WTC11 (cell line): ENCODE results near the gene COX7B.

Experiments used
- ARID4B ChIP-seq: sonication (generic); formaldehyde crosslinking; IDR thresholded peaks from 2 replicates; pipeline ENCODE4 v1.8.0; 2023; ENCODE audit warnings: missing genetic modification reagents, mild to moderate bottlenecking, borderline replicate concordance
- CTCF ChIP-seq: fragments of 200-600 bp; IDR thresholded peaks from 2 replicates; pipeline ENCODE4 v1.8.0; 2022; ENCODE audit warnings: antibody characterized with exemption
- ELF4 ChIP-seq: sonication (generic); formaldehyde crosslinking; IDR thresholded peaks from 2 replicates; pipeline ENCODE4 v1.8.1; 2022; ENCODE audit warnings: low read depth, mild to moderate bottlenecking, moderate library complexity, missing genetic modification reagents
- ETV6 ChIP-seq: sonication (generic); formaldehyde crosslinking; IDR thresholded peaks from 2 replicates; pipeline ENCODE4 v1.8.1; 2022; ENCODE audit warnings: mild to moderate bottlenecking, missing genetic modification reagents
- HMGA2 ChIP-seq: fragments of 250-450 bp; sonication (Bioruptor Pico); IDR thresholded peaks from 2 replicates; pipeline ENCODE4 v1.4.0; 2021; ENCODE audit warnings: mild to moderate bottlenecking, moderate library complexity
- IRF2 ChIP-seq: sonication (generic); formaldehyde crosslinking; IDR thresholded peaks from 2 replicates; pipeline ENCODE4 v1.8.0; 2022; ENCODE audit warnings: low read depth, missing genetic modification reagents, borderline replicate concordance
- NFE2L1 ChIP-seq: sonication (generic); formaldehyde crosslinking; IDR thresholded peaks from 2 replicates; pipeline ENCODE4 v1.8.1; 2023; ENCODE audit warnings: missing genetic modification reagents
- ZNF121 ChIP-seq: sonication (generic); formaldehyde crosslinking; IDR thresholded peaks from 2 replicates; pipeline ENCODE4 v1.8.0; 2023; ENCODE audit warnings: missing genetic modification reagents
- ZNF416 ChIP-seq: fragments of 250-450 bp; sonication (Bioruptor Pico); IDR thresholded peaks from 2 replicates; pipeline ENCODE4 v1.9.0; 2021; ENCODE audit warnings: mild to moderate bottlenecking, inconsistent platforms

- no peak for TF ChIP-seq ELF4
- TF ChIP-seq ZNF121 (CRISPR knock-in tag), result no peak
- TF ChIP-seq HMGA2 (CRISPR knock-in tag), result no peak
- no peak for TF ChIP-seq ETV6 (CRISPR knock-in tag)
- TF ChIP-seq ARID4B (CRISPR knock-in tag), result no peak
- TF ChIP-seq ZNF416 (CRISPR knock-in tag), result no peak
- TF ChIP-seq IRF2 (CRISPR knock-in tag), result no peak
- TF ChIP-seq CTCF, result no peak
- no peak for TF ChIP-seq NFE2L1 (CRISPR knock-in tag)
Measured at GRCh38 chrX:77953708-77954107, 54.4 kb downstream of the COX7B start.
